GM06990 (cell line): Measurements from ENCODE around the gene KIF25.

Experiments used
- DNase-seq: peaks from one replicate; pipeline ENCODE4 v3.0.0-alpha.2; 2011; ENCODE audit not compliant: insufficient read length; ENCODE audit errors: extremely low read depth
- H3K27me3 ChIP-seq: replicated peaks from 2 replicates; pipeline ENCODE4 v1.6.0; 2011; ENCODE audit warnings: low read length; ENCODE audit not compliant: control insufficient read depth, insufficient read depth
- H3K36me3 ChIP-seq: 2 replicates; pipeline ENCODE4 v1.5.1; 2011; ENCODE audit warnings: low read length; ENCODE audit not compliant: control insufficient read depth, insufficient read depth
- H3K4me3 ChIP-seq: replicated peaks from 2 replicates; pipeline ENCODE4 v1.5.1; 2011; ENCODE audit warnings: low read depth, mild to moderate bottlenecking, control low read depth, low read length
- TF ChIP-seq, protein P1 (sequence below): IDR thresholded peaks from 2 replicates; pipeline ENCODE4 v1.5.1; 2011; ENCODE audit warnings: low read length, control low read depth, mild to moderate bottlenecking, inconsistent platforms; ENCODE audit not compliant: insufficient read depth, poor library complexity, severe bottlenecking

KIF25 gene

GRCh38 chr6:168016721-168017525 is 19.5 kb downstream of the KIF25 start:
- TF ChIP-seq, protein P1, sequence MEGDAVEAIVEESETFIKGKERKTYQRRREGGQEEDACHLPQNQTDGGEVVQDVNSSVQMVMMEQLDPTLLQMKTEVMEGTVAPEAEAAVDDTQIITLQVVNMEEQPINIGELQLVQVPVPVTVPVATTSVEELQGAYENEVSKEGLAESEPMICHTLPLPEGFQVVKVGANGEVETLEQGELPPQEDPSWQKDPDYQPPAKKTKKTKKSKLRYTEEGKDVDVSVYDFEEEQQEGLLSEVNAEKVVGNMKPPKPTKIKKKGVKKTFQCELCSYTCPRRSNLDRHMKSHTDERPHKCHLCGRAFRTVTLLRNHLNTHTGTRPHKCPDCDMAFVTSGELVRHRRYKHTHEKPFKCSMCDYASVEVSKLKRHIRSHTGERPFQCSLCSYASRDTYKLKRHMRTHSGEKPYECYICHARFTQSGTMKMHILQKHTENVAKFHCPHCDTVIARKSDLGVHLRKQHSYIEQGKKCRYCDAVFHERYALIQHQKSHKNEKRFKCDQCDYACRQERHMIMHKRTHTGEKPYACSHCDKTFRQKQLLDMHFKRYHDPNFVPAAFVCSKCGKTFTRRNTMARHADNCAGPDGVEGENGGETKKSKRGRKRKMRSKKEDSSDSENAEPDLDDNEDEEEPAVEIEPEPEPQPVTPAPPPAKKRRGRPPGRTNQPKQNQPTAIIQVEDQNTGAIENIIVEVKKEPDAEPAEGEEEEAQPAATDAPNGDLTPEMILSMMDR: no peak
- no peaks in the 10 kb centered on the region for H3K36me3 ChIP-seq
- no peak for DNase-seq
- no peaks in the 10 kb centered on the region for H3K27me3 ChIP-seq
- H3K4me3 ChIP-seq: no peak overlapping the region

- Histone ChIP-seq H3K4me3 (no peak overlapping the region), H3K27me3 (no peaks in the 10 kb centered on the region), H3K36me3 (no peaks in the 10 kb centered on the region)
- TF ChIP-seq, protein P1: no peak
- no peak for DNase-seq
These were observed 20.2 kb downstream of the KIF25 start for GRCh38 chr6:168017629-168018028.

- no peaks in the 10 kb centered on the region for H3K27me3 ChIP-seq
These were observed 21.2 kb downstream of the KIF25 start for GRCh38 chr6:168018664-168019063.

GRCh38 chr6:168020242-168020641 is 22.8 kb downstream of the KIF25 start:
- TF ChIP-seq, protein P1: no peak
- Histone ChIP-seq H3K36me3 (no peaks in the 10 kb centered on the region), H3K4me3 (no peak overlapping the region), H3K27me3 (no peaks in the 10 kb centered on the region)
- no peak for DNase-seq

More at GRCh38 chr6:168018664-168019063, 21.2 kb downstream of the KIF25 start:
- Histone ChIP-seq H3K4me3 (no peak overlapping the region), H3K36me3 (no peaks in the 10 kb centered on the region)
- no peak for DNase-seq
- TF ChIP-seq, protein P1: no peak

DNA sequence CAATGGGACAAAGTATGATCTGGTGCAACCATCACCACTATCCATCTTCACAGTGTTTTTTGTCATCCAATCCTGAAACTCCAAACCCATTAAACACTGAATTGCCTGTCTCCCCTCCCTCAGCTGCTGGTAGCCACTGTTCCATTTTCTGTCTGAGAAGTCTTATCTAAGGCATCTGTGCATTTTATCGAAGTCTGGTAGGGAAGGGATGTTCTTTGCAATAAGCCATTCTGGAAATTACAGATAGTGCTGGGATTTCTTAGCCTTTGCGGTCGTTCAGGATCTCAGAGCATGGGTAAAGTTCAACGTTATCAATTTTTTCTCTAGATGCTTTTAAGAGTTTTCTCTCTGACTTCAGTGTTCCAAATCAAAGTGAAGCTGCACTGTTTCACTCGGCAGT is 24.1 kb downstream of the KIF25 start:
- TF ChIP-seq, protein P1: no peak
- Histone ChIP-seq H3K27me3 (no peaks in the 10 kb centered on the region), H3K4me3 (no peak overlapping the region), H3K36me3 (no peaks in the 10 kb centered on the region)
- no peak for DNase-seq
